CD4-positive, alpha-beta T cell (primary cell): ENCODE measurements around the gene TOMM5. TPM values are rescaled to one million over a fixed set of nuclear protein-coding genes. Genes with fewer than 3 reads are reported as not detected.

Experiments
- ATAC-seq: fragments of 200-7000 bp; cut with Tn5 transposase; one replicate; pipeline ENCODE4 v1.10.0; 2022; ENCODE audit warnings: mild to moderate bottlenecking; ENCODE audit not compliant: poor library complexity
- CTCF ChIA-PET: fragments of 350-600 bp; sonication (Branson Sonifier 250); formaldehyde crosslinking; loops from one replicate; lab custom pipeline; 2021; ENCODE audit warnings: antibody characterized with exemption, inconsistent platforms; lab: Charles Lee
- POLR2A ChIA-PET: fragments of 350-600 bp; sonication (Branson Sonifier 250); formaldehyde crosslinking; loops from one replicate; lab custom pipeline; 2021; ENCODE audit warnings: antibody characterized with exemption, inconsistent platforms; lab: Charles Lee
- DNase-seq, 14 experiments: peaks; one replicate each; pipeline ENCODE4 v3.0.0-alpha.2; 2013 to 2020; ENCODE audit warnings: mixed read lengths in 2 of 14
- H3K27ac ChIP-seq, 2 donors: one replicate each; pipeline versions ENCODE4 v1.5.1 to v1.7.0; 2013; ENCODE audit warnings: low read length in 2 of 2, low read depth in 1 of 2, mild to moderate bottlenecking in 1 of 2
- H3K27me3 ChIP-seq, 2 experiments: 1 replicate in 1 of 2; 2 replicates in 1 of 2; pipeline versions ENCODE4 v1.6.1 to v1.7.0; 2013; ENCODE audit warnings: low read length in 2 of 2, control low read depth in 1 of 2, mild to moderate bottlenecking in 1 of 2, moderate library complexity in 1 of 2; ENCODE audit not compliant: insufficient read depth in 2 of 2, control insufficient read depth in 1 of 2
- H3K36me3 ChIP-seq: one replicate; pipeline ENCODE4 v1.6.1; 2013; ENCODE audit warnings: low read length, control low read depth; ENCODE audit not compliant: insufficient read depth
- H3K4me1 ChIP-seq: one replicate; pipeline ENCODE4 v1.6.1; 2013; ENCODE audit warnings: low read length, control low read depth; ENCODE audit not compliant: insufficient read depth
- H3K4me3 ChIP-seq: one replicate; pipeline ENCODE4 v1.5.1; 2013; ENCODE audit warnings: mild to moderate bottlenecking, low read length, moderate library complexity
- H3K9me3 ChIP-seq, 2 experiments: 1 replicate in 1 of 2; 2 replicates in 1 of 2; pipeline versions ENCODE4 v1.6.1 to v1.7.0; 2013; ENCODE audit warnings: low read length in 2 of 2, mild to moderate bottlenecking in 2 of 2, control low read depth in 1 of 2, moderate library complexity in 1 of 2; ENCODE audit not compliant: control insufficient read depth in 1 of 2, insufficient read depth in 1 of 2
- H3K27ac Mint-ChIP-seq: one replicate; pipeline ENCODE4 v1.8.0; 2020; ENCODE audit warnings: mixed read lengths
- H3K27me3 Mint-ChIP-seq: one replicate; pipeline ENCODE4 v1.8.0; 2021; ENCODE audit warnings: mixed read lengths
- H3K36me3 Mint-ChIP-seq: one replicate; pipeline ENCODE4 v1.8.0; 2021; ENCODE audit warnings: low read depth, mixed read lengths
- H3K4me1 Mint-ChIP-seq: one replicate; pipeline ENCODE4 v1.8.0; 2021; ENCODE audit warnings: low read depth, mixed read lengths
- H3K4me3 Mint-ChIP-seq: one replicate; pipeline ENCODE4 v1.8.0; 2020; ENCODE audit warnings: mild to moderate bottlenecking, mixed read lengths
- H3K9me3 Mint-ChIP-seq: one replicate; pipeline ENCODE4 v1.8.0; 2020; ENCODE audit warnings: mixed read lengths
- CTCF ChIP-seq: fragments of 200-600 bp; IDR thresholded peaks from one replicate; pipeline ENCODE4 v1.8.0; 2022; ENCODE audit warnings: antibody characterized with exemption, mild to moderate bottlenecking
- intact Hi-C, 2 experiments: fragments of 100-400 bp; cut with DNase I in 1 of 2; cut with micrococcal nuclease in 1 of 2; formaldehyde crosslinking; loops; one replicate each; pipeline versions ENCODE4 v1.15.1 to v1.9.0; 2023 to 2025; cut with DNase I, micrococcal nuclease
- polyA plus RNA-seq, 2 donors: library from polyadenylated mRNA; unstranded; fragments of 120-200 nt; gene quantifications; one replicate each; pipeline ENCODE4 v1.2.1, GENCODE V29; 2013
- total RNA-seq, 174 experiments: library from RNA in 2 of 174; stranded (reverse) in 2 of 174; gene quantifications; one replicate each; pipeline ENCODE4 v1.2.3 and lab custom pipeline; 2021 to 2026

The TOMM5 gene
- 10 to 100 TPM; 31.4 to 35.3 TPM for total RNA-seq
- polyA plus RNA-seq (2013, experiment 1 of 2), result 69.0 TPM
- polyA plus RNA-seq (2013, experiment 2 of 2), result 54.6 TPM
- total RNA-seq (lab: John Stamatoyannopoulos, UW), result 3.8 to 31.2 (median 8.1) reads per million in 172 experiments

- Histone ChIP-seq H3K4me1 (peaks cover 33% of the 10 kb centered on the region), H3K27ac (peak within 1 kb of the TSS in 1 of 2 donors; percentile 64), H3K4me3 (peak within 1 kb of the TSS; percentile 100), H3K36me3 (peaks cover 23% of the 10 kb centered on the region), H3K27me3 (peaks cover 7% of the 10 kb centered on the region in 2 experiments), H3K9me3 (no peaks in the 10 kb centered on the region)
- POLR2A ChIA-PET, result interaction anchor here (1.0 to 2.1 kb wide), 13 partner anchors 11 to 1402 kb away, joined by 3 to 28 read pairs (median 4); partner anchors contain the start of genes CLTA, FBXO10, POLR1E and ZBTB5
- Mint-ChIP-seq H3K27ac (peak within 1 kb of the TSS; percentile 92), H3K36me3 (peaks cover 28% of the 10 kb centered on the region), H3K9me3 (no peaks in the 10 kb centered on the region), H3K4me3 (peak within 1 kb of the TSS; percentile 99), H3K4me1 (peaks cover 50% of the 10 kb centered on the region), H3K27me3 (peaks cover 12% of the 10 kb centered on the region)
- no peak for TF ChIP-seq CTCF
- intact Hi-C loops, result loop anchor here in 1 of 2 experiments (5.0 kb wide), 1 partner anchor 125 kb away; the partner anchor contains the start of gene ZBTB5
- ATAC-seq (peak; percentile 94), DNase-seq (peak; percentile 83 to 95 (median 86))
- CTCF ChIA-PET, result interaction anchor here (0.7 to 1.6 kb wide), 4 partner anchors 10 to 1518 kb away, joined by 3 to 5 read pairs (median 4); partner anchors contain the start of gene EXOSC3
Observed at GRCh38 chr9:37592108-37592951, at the start of gene TOMM5. Gene TOMM5, minus strand, starts transcription at chr9:37592597. Its CDS starts 65 bp downstream, at chr9:37592532.

GRCh38 chr9:37641331-37641730 lies 48.9 kb upstream of the TOMM5 start:
- Histone ChIP-seq H3K4me1 (no peaks in the 10 kb centered on the region), H3K4me3 (no peak overlapping the region), H3K27ac (no peak overlapping the region), H3K36me3 (no peaks in the 10 kb centered on the region), H3K9me3 (no peaks in the 10 kb centered on the region), H3K27me3 (peaks cover 6 to 33% of the 10 kb centered on the region in 2 experiments)
- no peaks in the 10 kb centered on the region for H3K4me1 Mint-ChIP-seq
- no peaks in the 10 kb centered on the region for H3K9me3 Mint-ChIP-seq
- CTCF ChIA-PET, result no interaction called here
- no peaks in the 10 kb centered on the region for H3K36me3 Mint-ChIP-seq
- peaks cover 57% of the 10 kb centered on the region for H3K27me3 Mint-ChIP-seq
- H3K4me3 Mint-ChIP-seq, result no peak overlapping the region
- intact Hi-C loops, result no loop called here
- ATAC-seq (no peak), DNase-seq (no peak)
- no peak for TF ChIP-seq CTCF
- POLR2A ChIA-PET, result no interaction called here
- H3K27ac Mint-ChIP-seq, result no peak overlapping the region

DNA sequence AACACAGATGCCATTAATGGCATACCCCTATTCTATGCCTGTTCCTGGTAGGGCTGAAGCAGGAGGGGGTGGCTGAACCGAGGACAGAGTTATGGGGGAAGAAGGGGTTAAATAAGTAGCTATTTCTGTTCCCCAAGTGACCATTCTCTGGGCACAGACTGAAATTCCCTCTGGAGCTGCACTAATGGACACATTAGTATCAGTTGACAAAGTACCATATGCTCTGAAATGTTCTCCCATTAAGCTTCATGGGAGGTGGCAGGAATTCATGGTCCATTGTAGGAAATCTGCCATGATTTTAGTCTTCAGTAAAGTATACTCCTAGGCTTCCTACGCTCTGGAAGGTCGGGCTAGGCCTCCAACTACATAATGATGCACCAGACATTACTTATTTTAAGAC lies 47.8 kb upstream of the TOMM5 start:
- Histone ChIP-seq H3K4me1 (no peaks in the 10 kb centered on the region), H3K36me3 (no peaks in the 10 kb centered on the region), H3K27ac (no peak overlapping the region), H3K4me3 (no peak overlapping the region), H3K9me3 (no peaks in the 10 kb centered on the region), H3K27me3 (peaks cover 10 to 26% of the 10 kb centered on the region in 2 experiments)
- H3K36me3 Mint-ChIP-seq, result no peaks in the 10 kb centered on the region
- intact Hi-C loops, result no loop called here
- H3K4me3 Mint-ChIP-seq, result no peak overlapping the region
- no peak for TF ChIP-seq CTCF
- no peaks in the 10 kb centered on the region for H3K9me3 Mint-ChIP-seq
- DNase-seq, result no peak
- no peak for ATAC-seq
- H3K4me1 Mint-ChIP-seq, result no peaks in the 10 kb centered on the region
- no peak overlapping the region for H3K27ac Mint-ChIP-seq
- H3K27me3 Mint-ChIP-seq, result peaks cover 49% of the 10 kb centered on the region
- ChIA-PET POLR2A (no interaction called here), CTCF (no interaction called here)
